Chondrocyte (in vitro differentiated cells): ENCODE data around the gene GRIK1. TPM values are rescaled to one million over a fixed set of nuclear protein-coding genes. Genes with fewer than 3 reads are reported as not detected.

Experiments
- DNase-seq: peaks from one replicate; pipeline ENCODE4 v3.0.0; 2021; ENCODE audit warnings: mixed read lengths, low spot score
- H3K27ac Mint-ChIP-seq: one replicate; pipeline ENCODE4 v1.8.0; 2021; ENCODE audit warnings: mild to moderate bottlenecking, moderate library complexity, mixed read lengths; ENCODE audit not compliant: unreplicated experiment
- H3K27me3 Mint-ChIP-seq: 2 replicates; pipeline ENCODE4 v1.8.0; 2021; ENCODE audit warnings: low read depth, mixed read lengths
- H3K36me3 Mint-ChIP-seq: 2 replicates; pipeline ENCODE4 v1.8.0; 2021; ENCODE audit warnings: low read depth, mixed read lengths
- H3K4me1 Mint-ChIP-seq: 2 replicates; pipeline ENCODE4 v1.8.0; 2021; ENCODE audit warnings: low read depth, mild to moderate bottlenecking, mixed read lengths
- H3K4me3 Mint-ChIP-seq: one replicate; pipeline ENCODE4 v1.8.0; 2021; ENCODE audit warnings: mild to moderate bottlenecking, moderate library complexity, mixed read lengths; ENCODE audit not compliant: unreplicated experiment
- H3K9me3 Mint-ChIP-seq: 2 replicates; pipeline ENCODE4 v1.8.0; 2021; ENCODE audit warnings: low read depth, mixed read lengths
- CTCF ChIP-seq: fragments of 200-600 bp; sonication (generic); IDR thresholded peaks from 2 replicates; pipeline ENCODE4 v1.5.0; 2021; ENCODE audit warnings: antibody characterized with exemption, mild to moderate bottlenecking, moderate library complexity
- total RNA-seq: library from RNA; stranded (reverse); gene quantifications from 3 replicates; pipeline ENCODE4 v1.2.1, GENCODE V29; 2021

Gene GRIK1
- total RNA-seq, 1 donor from 2014 or later, result 1.2 TPM

DNA sequence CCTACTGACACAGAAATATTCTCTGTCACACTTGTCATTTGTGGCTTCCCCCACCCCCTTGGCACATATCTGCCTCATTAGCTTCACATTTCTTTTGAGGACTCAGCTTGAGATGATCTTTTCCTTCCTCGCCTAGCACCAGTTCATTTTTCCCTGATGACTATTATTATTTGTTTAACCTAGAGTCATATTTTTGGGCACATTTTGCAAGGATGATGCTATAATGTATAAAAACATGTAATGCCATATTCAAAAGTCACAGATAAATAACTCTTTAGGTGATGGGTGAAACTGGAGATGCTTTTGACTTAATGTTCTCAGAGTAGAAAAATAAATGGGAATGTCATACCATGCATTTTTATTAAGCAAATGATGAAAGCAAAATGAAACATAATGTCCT, 438.3 kb downstream of the GRIK1 start:
- H3K36me3 Mint-ChIP-seq, result peaks cover 5% of the 10 kb centered on the region
- peaks cover 38% of the 10 kb centered on the region for H3K4me1 Mint-ChIP-seq
- H3K4me3 Mint-ChIP-seq, result no peak overlapping the region
- H3K27me3 Mint-ChIP-seq, result no peaks in the 10 kb centered on the region
- DNase-seq, result no peak
- peak overlapping the region; percentile 94 for H3K27ac Mint-ChIP-seq
- H3K9me3 Mint-ChIP-seq, result peaks cover 10% of the 10 kb centered on the region
- TF ChIP-seq CTCF, result no peak

DNA sequence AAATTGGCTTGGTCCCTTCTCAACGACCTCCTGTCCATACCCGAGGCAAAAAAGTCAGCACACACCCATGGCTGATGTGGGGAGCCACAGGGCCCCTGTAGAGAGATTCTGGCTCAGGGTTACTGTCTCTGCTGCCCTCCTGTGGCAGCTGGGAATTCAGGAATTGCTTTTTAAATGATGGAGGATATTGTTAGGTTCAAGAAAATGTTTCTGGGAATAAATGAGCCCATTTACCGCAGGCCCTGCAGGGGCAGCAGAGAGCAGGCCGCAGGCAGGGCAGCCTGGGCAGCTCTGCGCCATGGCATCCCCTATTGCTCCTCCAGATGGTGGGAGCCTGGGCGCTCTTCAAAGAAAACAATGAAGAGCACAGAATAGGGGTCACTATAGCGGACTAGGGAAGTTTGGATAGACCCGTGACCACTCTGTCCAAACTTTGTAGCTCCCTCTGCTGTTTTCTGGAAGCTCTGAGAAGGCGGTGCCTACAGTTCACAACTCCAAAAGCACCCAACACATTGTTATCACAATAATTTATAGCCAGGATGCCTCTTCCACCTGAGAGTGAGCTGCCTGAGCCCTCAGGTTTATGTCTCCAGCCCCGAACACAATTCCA, 440.0 kb downstream of the GRIK1 start:
- Mint-ChIP-seq H3K4me1 (peaks cover 35% of the 10 kb centered on the region), H3K9me3 (peaks cover 10% of the 10 kb centered on the region), H3K4me3 (no peak overlapping the region), H3K27me3 (no peaks in the 10 kb centered on the region), H3K36me3 (peaks cover 2% of the 10 kb centered on the region), H3K27ac (no peak overlapping the region)
- DNase-seq, result no peak
- TF ChIP-seq CTCF, result peak; percentile 77

- Mint-ChIP-seq H3K27ac (no peak overlapping the region), H3K4me3 (no peak overlapping the region), H3K4me1 (peaks cover 30% of the 10 kb centered on the region), H3K27me3 (no peaks in the 10 kb centered on the region), H3K9me3 (peaks cover 10% of the 10 kb centered on the region), H3K36me3 (peaks cover 2% of the 10 kb centered on the region)
- TF ChIP-seq CTCF, result no peak
- no peak for DNase-seq
Observed at GRCh38 chr21:29499229-29499628, 440.6 kb downstream of the GRIK1 start.

DNA sequence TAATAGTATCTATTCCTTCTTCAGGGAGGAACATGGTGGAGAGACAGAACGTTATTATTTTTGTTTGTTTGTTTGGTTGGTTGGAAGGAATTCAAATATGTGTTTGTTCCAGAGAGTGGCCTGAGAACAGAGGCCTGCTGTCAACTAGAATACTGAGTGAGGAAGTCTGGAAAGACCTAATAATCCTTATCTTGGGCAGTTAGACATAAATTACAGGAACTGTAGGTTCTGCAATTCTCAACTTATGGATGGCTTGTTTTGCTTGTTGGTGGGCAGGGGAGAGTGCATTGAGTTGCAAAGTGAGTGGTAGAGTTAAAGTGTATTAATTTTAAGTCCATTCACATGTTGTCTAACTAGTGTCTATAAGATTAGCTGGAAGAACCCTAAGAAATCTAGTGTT, 443.5 kb downstream of the GRIK1 start:
- Mint-ChIP-seq H3K27me3 (no peaks in the 10 kb centered on the region), H3K9me3 (peaks cover 9% of the 10 kb centered on the region), H3K27ac (no peak overlapping the region), H3K4me1 (peaks cover 3% of the 10 kb centered on the region), H3K36me3 (peaks cover 2% of the 10 kb centered on the region), H3K4me3 (no peak overlapping the region)
- TF ChIP-seq CTCF, result no peak
- no peak for DNase-seq

GRCh38 chr21:29490016-29490415, 449.8 kb downstream of the GRIK1 start:
- H3K27ac Mint-ChIP-seq, result no peak overlapping the region
- TF ChIP-seq CTCF, result no peak

More at GRCh38 chr21:29490016-29490415, 449.8 kb downstream of the GRIK1 start:
- DNase-seq, result no peak
- Mint-ChIP-seq H3K9me3 (peaks cover 3% of the 10 kb centered on the region), H3K4me3 (no peak overlapping the region), H3K4me1 (peaks cover 6% of the 10 kb centered on the region), H3K36me3 (no peaks in the 10 kb centered on the region), H3K27me3 (no peaks in the 10 kb centered on the region)
